Measurements from ENCODE around the gene TEAD1.

GRCh38 chr11:12815931-12816494 is 141.8 kb downstream of the TEAD1 start:
- TF ChIP-seq, protein P1, sequence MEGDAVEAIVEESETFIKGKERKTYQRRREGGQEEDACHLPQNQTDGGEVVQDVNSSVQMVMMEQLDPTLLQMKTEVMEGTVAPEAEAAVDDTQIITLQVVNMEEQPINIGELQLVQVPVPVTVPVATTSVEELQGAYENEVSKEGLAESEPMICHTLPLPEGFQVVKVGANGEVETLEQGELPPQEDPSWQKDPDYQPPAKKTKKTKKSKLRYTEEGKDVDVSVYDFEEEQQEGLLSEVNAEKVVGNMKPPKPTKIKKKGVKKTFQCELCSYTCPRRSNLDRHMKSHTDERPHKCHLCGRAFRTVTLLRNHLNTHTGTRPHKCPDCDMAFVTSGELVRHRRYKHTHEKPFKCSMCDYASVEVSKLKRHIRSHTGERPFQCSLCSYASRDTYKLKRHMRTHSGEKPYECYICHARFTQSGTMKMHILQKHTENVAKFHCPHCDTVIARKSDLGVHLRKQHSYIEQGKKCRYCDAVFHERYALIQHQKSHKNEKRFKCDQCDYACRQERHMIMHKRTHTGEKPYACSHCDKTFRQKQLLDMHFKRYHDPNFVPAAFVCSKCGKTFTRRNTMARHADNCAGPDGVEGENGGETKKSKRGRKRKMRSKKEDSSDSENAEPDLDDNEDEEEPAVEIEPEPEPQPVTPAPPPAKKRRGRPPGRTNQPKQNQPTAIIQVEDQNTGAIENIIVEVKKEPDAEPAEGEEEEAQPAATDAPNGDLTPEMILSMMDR (IDR thresholded peaks at IDR 0.05; ENCODE audit: low read depth, low read length, poor library complexity, severe bottlenecking), result no peak
- no peak for TF ChIP-seq EZH2phosphoT487 (IDR thresholded peaks at IDR 0.05; ENCODE audit: borderline replicate concordance, low read length)
